Measurements from ENCODE around the gene UQCC5. TPM values are rescaled to one million over a fixed set of nuclear protein-coding genes. Genes with fewer than 3 reads are reported as not detected.

UQCC5 gene
- total RNA-seq, 1 experiment from 2014 or later = 17.1 TPM

GRCh38 chr3:52503788-52504424 is 32.5 kb upstream of the UQCC5 start:
- no peak for DNase-seq (ENCODE audit: low spot score)

DNA sequence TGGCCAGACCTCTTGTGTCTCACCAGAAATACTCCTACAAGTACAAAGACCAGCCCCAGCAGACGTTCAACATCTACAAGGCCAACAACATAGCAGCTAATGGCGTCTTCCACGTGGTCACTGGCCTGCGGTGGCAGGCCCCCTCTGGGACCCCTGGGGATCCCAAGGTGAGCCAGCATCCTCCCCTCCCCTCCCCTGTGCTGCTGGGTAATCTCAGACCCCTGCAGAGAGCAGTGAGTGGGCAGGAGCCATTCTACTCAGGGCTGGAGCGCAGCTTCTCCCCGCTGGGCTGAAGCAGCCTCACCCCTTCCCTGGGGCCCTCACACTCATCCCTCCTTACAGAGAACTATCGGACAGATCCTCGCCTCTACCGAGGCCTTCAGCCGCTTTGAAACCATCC is 31.4 kb upstream of the UQCC5 start:
- no peak for DNase-seq (ENCODE audit: low spot score)

DNA sequence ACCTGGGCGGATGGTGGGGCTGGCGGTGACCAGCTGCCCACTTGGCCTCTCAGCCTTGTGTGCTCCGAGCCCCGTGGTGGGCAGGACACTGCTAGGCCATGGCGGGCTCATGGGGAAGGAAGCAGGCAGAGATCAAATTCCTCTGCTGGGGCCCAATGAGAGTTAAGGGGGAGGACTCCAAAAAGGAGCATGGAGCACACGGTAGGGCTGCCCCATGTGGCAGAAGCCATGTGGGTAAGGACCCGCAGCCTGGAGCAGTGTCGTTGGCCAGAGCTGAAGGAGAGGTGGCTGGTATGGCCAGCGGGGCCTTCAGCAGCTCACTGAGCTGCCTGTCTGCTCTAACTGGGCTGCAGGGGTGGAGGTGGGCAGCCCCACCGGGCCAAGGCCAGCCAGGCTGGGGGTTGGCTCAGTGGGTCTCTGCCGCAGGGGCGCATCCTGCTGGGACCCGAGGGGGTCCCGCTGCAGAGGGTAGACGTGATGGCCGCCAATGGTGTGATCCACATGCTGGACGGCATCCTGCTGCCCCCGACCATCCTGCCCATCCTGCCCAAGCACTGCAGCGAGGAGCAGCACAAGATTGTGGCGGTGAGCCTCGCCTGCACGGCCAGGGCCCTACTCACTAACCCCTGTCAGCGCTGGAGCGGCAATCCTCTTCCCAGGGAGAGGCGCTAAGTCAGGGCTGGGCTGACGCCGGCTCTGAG is 30.0 kb upstream of the UQCC5 start:
- DNase-seq (ENCODE audit: low spot score) = no peak

DNA sequence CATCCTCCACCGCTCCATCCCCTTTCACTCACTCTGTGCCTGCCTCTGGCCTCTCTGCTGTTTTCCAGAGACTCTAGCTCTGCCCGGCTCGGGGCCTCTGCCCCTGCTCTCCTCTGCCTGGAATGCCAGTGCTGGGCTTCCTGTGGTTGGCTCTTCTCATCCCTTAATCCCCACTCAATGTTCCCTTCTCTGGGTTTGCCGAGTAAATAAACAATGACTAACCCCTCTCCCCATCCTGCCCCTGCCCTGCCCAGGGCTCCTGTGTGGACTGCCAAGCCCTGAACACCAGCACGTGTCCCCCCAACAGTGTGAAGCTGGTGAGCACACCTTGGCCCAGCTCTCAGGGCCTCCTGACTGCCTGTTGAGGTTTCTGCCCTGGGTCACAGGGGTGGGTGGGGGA is 29.0 kb upstream of the UQCC5 start:
- peak; percentile 88 for DNase-seq (ENCODE audit: low spot score)

DNA sequence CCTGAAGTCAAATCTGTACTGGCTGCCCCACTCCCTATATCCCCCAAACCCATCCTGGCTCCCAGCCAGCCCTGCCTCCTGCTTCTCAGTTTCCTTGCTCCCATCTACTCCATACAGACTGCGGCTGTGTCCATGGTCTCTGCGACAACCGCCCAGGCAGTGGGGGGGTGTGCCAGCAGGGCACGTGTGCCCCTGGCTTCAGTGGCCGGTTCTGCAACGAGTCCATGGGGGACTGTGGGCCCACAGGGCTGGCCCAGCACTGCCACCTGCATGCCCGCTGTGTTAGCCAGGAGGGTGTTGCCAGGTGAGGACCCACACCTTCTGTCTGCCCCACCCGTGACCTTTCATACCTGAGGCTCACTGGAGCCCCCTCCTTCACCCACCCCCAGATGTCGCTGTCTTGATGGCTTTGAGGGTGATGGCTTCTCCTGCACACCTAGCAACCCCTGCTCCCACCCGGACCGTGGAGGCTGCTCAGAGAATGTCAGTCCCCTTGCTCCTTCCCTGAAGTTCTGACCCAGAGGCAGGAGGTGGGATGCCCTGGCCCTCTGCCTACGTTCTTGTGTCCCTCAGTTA is 26.6 kb upstream of the UQCC5 start:
- DNase-seq (ENCODE audit: low spot score) = no peak

DNA sequence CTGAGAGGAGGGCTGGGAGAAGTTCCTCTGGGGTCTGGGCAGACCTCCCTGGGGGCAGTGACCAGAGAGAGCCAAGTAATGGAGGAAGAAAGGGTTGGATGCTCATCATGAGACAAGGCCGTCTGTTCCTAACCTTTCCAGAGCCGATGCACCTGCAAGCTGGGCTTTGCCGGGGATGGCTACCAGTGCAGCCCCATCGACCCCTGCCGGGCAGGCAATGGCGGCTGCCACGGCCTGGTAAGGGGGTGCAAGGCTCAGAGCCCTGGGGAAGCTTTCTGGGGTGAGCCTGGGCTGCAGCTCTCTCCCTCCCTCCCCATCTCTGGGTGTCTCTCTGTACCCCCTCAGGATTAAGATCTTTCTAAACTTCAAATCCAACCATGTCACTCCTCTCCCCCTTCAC is 24.9 kb upstream of the UQCC5 start:
- no peak for DNase-seq (ENCODE audit: low spot score)

GRCh38 chr3:52512105-52512504 is 24.3 kb upstream of the UQCC5 start:
- no peak for DNase-seq (ENCODE audit: low spot score)

GRCh38 chr3:52512727-52513126 is 23.7 kb upstream of the UQCC5 start:
- DNase-seq (ENCODE audit: low spot score) = no peak

GRCh38 chr3:52513281-52513680 is 23.1 kb upstream of the UQCC5 start:
- DNase-seq (ENCODE audit: low spot score) = no peak

GRCh38 chr3:52514576-52514975 is 21.8 kb upstream of the UQCC5 start:
- DNase-seq (ENCODE audit: low spot score) = no peak

DNA sequence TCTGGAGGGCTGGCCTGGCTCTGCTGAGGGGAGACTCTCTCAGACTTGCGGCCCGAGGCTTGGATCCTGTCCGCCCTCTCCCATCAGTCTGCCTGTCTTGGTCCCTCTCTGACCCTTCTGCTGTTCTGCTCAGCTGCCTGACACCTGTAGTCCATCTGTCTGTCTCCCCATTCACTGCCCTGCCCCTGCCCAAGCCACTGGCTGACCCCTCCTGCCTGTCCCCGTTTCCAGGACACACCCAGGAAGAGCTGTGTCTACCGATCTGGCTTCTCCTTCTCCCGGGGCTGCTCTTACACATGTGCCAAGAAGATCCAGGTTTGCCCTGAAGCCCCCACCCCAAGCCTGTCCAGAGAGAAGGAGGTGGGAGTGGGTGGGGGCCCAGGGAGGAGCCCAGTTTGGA is 21.2 kb upstream of the UQCC5 start:
- no peak for DNase-seq (ENCODE audit: low spot score)

DNA sequence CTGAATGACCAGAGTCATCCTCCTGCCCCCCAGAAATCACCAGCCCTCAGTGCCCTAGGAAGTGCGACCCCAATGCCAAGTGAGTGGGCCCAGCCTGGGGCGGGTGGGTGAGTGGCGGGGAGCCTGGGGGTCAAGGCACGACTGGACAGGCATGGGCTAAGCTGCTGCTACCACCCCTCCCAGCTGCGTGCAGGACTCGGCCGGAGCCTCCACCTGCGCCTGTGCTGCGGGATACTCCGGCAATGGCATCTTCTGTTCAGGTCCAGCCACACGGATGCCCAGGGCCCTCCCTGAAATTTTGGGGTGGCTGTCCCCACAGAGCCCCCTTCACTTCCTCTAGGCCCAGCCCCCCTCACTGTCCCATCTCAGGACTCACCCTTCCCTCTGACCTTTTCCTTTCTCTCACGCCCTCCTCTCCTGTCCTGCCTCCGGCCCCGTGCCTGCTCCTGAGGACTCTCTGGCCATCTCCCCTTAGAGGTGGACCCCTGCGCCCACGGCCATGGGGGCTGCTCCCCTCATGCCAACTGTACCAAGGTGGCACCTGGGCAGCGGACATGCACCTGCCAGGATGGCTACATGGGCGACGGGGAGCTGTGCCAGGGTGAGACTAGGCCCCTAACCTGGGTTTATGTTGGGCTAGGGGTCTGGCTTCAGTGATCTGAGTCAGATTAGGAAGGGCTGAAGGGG is 19.8 kb upstream of the UQCC5 start:
- no peak for DNase-seq (ENCODE audit: low spot score)

DNA sequence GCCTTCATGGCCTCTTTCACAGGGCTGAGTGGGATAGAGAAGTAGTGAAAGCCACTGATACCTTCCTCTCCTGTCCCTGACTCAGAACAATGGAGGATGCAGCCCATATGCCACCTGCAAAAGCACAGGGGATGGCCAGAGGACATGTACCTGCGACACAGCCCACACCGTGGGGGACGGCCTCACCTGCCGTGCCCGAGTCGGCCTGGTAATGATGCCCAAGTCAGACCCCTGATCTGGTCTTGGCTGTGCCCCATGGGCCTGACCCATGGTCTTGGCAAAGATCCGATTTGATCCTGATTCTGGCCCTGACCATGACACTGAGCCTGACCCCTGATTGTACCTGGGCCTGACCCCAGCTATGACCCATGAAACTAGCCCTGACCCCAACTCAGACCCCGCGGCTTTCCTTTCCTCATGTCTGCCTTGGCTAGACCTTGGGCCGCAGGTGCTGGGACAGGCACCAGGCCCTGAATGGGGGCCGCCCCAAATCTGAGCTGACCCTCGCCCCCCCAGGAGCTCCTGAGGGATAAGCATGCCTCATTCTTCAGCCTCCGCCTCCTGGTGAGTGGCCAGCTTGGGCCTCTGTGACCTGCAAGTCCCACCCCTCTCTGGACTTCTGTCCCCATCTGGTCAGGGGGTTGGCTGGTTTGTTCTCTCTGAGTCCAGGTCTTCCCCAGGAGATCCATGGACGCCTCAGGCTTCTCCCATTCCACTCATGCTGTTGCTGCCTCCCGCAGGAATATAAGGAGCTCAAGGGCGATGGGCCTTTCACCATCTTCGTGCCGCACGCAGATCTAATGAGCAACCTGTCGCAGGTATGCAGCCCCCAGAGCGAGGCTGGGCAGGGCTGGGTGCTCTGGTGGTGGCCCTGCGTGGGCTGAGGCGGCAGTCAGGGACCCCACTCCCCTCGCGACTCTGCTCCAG is 18.3 kb upstream of the UQCC5 start:
- DNase-seq (ENCODE audit: low spot score) = no peak

DNA sequence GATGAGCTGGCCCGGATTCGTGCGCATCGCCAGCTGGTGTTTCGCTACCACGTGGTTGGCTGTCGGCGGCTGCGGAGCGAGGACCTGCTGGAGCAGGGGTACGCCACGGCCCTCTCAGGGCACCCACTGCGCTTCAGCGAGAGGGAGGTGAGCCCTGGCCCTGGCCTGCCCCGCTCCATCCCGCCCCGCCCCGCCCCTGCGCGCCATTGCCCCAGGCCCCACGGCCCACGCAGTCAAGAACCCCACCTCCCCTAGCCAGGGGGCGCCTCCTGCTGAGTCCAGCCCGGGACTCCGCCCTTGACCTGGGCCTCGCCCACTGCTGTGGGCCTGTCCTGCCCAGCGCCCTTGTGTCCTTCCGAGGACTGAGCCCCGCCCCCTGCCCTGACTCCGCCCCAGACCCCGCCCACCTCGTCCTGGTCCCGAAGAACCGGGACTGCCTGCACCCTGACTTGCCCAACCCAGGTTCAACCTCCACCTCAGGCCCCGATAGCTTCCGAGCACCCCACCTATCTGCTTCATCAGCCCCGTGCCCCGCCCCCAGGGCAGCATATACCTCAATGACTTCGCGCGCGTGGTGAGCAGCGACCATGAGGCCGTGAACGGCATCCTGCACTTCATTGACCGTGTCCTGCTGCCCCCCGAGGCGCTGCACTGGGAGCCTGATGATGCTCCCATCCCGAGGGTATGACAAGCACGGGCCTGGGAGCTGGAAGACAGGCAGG is 17.5 kb upstream of the UQCC5 start:
- no peak for DNase-seq (ENCODE audit: low spot score)

DNA sequence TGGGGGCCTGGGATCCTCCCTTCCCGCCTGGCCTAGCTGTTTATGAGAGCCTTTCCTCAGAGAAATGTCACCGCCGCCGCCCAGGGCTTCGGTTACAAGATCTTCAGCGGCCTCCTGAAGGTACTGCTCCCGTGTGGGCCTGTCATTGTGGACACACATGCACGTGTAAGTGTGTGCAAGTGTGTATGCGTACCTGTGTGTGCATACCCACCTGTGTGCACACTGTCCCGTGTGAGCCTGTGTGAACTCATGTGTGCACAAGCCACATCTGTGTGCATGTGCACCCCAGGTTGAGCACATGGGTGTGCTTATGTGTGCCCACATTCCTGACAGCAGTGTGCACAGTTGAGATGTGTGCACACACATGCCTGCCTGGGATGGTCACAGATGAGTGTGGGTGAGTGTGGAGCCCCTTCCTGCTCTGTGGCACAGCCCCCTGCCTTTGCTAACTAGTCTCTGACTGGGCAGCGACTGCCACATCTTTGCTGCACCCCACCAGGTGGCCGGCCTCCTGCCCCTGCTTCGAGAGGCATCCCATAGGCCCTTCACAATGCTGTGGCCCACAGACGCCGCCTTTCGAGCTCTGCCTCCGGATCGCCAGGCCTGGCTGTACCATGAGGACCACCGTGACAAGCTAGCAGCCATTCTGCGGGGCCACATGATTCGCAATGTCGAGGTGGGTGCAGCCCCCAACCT is 16.8 kb upstream of the UQCC5 start:
- DNase-seq (ENCODE audit: low spot score) = no peak

DNA sequence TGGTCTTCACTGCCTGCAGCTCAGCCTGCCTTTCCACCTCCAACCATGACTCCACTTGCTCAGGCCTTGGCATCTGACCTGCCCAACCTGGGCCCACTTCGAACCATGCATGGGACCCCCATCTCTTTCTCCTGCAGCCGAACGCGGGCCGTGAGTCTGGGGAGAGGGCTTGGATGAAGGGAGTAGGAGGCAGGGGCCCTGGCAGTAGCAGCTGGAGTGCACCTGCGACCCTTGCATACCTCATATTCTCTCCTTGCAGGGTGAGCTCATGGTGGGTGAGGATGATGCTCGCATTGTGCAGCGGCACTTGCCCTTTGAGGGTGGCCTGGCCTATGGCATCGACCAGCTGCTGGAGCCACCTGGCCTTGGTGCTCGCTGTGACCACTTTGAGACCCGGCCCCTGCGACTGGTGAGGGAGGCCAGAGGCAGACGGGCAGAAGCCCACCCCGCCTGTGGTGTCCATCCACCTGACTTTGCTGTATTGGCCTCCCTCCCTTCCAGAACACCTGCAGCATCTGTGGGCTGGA is 16.2 kb upstream of the UQCC5 start:
- DNase-seq (ENCODE audit: low spot score) = no peak

GRCh38 chr3:52520716-52521487 is 15.5 kb upstream of the UQCC5 start:
- no peak for DNase-seq (ENCODE audit: low spot score)

GRCh38 chr3:52521488-52521824 is 14.9 kb upstream of the UQCC5 start:
- no peak for DNase-seq (ENCODE audit: low spot score)

GRCh38 chr3:52521881-52522650 is 14.3 kb upstream of the UQCC5 start:
- no peak for DNase-seq (ENCODE audit: low spot score)
